GM18873 (cell line): Measurements from ENCODE around the gene PEX11B.
"Not testable (repeated sequence)": the region's sequence is repeated elsewhere in the genome, so short reads cannot be mapped to it uniquely, and the experiment has no call there.

ENCODE experiments used
- ATAC-seq: cut with Tn5 transposase; IDR thresholded peaks from one replicate; pipeline ENCODE4 v1.9.1; 2021; ENCODE audit warnings: mild to moderate bottlenecking, moderate library complexity, moderate number of reproducible peaks; ENCODE audit not compliant: unreplicated experiment, low FRiP score

Gene PEX11B

GRCh38 chr1:145953861-145954260 is 35.3 kb upstream of the PEX11B start:
- ATAC-seq: no peak

DNA sequence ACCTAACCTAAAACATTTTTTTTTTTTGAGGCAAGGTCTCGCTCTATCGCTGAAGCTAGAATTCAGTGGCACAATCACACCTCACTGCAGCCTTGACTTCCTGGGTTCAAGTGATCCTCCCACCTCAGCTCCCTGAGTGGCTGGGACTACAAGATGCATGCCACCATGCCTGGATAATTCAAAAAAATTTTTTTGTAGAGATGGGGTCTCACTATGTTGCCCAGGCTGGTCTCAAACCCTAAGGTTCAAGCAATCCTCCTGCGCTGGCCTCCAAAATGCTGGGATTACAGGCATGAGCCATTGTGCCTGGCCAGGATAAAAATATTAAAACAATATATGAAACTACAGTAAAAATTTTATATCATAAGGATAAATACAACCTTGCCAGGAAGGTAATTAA is 34.4 kb upstream of the PEX11B start:
- ATAC-seq: no peak

DNA sequence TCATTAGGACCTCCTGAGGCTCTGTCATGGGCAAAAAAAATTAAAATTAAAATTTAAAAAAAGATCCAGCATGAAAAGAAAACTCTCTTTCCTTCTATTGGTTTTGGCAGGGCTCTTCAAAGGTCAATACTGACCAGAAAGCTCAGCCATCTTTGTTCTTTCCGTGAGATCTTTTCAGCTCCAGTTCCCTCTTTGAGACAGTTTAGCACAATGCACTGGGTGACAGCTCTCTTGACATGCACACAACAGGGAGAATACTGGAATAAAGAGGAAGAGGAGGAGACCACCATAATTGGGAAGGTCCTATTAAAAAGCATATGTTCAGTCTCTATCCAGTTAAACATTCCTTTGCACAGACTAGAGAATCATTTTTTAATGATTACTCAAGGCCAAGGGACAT is 33.0 kb upstream of the PEX11B start:
- ATAC-seq: no peak

DNA sequence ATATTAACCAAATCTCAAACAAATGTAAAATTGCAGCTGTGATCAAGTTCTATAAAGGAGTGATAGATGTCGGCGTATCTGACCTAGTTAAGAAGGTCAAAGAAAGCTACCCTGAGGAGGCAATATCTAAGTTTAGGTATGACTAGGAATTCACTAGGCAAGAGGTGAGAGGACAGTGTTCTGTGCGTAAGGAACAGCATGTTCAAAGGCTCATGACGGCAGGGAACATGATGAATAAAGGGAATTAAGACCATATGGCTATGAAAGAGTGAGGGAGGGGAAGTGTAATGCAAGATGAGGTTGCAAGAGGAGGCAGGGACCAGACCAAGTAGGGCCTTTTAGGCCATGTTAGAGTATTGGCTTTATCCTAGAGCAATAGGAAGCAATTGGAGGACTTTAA is 30.7 kb upstream of the PEX11B start:
- no peak for ATAC-seq

- no peak for ATAC-seq
Measured at GRCh38 chr1:145947551-145947950, 29.0 kb upstream of the PEX11B start.

DNA sequence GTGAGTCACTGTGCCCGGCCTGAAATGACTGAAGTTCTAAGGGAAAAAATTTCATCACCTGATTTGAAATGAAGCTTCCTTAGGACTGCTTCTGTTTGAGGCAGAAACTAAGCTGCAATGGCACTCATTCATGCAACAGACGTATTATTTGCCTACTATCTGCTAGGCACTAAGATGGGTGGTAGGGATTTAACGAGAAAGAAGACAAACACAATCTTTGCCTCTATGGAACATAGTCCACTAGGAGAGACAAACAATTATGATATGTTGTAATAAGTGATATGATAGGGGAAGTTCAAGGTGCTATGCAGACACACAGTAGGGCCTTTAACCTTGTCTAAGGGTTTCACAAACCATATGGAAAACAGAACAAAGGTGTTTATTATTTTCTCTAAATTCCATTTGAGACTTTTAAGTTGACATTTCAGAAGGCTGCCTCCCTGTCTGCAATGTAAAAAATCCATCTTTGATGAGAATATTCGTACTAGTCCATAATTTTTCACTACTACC is 28.0 kb upstream of the PEX11B start:
- ATAC-seq: no peak

DNA sequence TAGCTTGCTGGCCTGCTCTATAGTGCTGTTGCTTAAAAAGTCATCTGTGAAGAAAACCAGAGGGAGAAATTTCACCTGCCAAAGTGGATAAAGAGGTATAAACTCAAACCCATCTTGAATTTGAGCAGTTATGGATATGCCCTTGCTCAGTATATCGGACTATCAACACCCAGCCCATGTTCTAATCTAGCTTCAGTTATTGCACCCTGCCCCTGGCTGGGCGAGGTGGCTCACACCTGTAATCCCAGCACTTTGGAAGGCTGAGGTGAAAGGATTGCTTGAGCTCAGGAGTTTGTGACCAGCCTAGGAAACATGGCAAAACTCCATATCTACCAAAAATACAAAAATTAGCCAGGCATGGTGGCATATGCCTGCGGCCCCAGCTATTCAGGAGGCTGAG is 26.0 kb upstream of the PEX11B start:
- ATAC-seq: no peak

DNA sequence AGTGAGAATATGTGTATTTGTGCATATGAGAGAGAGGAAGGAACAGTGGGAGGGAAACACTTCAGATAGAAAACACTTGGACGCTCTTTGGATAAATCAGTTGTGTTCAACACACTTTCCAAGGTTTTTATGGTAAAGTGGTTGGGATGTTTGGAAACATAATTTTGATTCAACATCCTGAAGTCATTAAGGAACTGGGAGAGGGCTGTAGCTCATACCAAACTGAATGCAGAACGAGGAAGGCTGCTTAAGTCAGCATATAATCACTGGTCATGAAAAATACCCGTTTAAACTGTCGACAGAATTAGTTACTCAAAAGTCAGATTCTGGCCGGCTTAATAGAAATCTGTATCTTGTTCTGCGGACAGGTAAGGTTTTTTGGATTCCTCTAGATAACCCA is 24.4 kb upstream of the PEX11B start:
- no peak for ATAC-seq

DNA sequence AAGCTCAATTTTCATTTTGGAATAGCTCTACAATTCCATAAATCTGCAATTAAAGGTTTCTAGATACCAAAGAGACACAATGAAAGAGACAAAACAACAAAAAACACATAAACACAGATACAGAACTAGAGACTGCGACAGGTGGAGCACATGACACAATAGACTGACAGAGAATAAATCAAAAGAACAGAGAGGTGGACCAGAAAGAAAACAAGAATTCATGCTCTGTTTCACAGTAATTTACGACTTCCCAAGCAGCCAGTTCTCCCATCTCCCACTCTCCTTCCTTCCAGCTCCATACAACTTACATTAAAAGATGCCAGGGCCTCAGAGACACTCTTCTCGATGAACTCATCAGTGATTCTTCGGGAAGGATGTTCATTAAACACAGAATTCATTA is 23.9 kb upstream of the PEX11B start:
- no peak for ATAC-seq

GRCh38 chr1:145937436-145937835 is 18.9 kb upstream of the PEX11B start:
- ATAC-seq: no peak

DNA sequence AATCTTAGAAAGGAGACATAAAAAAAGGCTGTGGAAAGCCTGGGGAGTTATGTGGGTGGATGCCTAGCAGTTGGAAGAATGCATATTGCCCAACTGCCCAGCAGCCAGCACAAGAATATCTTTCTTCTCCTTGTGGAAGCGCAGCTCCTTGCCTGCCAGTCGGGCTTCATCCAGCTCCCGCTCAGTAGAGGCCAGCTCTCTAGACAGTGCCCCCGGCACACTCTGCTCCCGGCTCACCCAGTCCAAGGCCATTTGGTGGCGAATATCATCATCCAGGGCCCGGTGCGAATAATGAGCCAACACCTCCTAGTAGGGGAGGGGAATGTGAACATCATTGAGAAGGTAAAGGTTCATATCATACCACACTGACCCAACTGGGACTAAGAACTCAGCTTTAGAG is 17.7 kb upstream of the PEX11B start:
- no peak for ATAC-seq

DNA sequence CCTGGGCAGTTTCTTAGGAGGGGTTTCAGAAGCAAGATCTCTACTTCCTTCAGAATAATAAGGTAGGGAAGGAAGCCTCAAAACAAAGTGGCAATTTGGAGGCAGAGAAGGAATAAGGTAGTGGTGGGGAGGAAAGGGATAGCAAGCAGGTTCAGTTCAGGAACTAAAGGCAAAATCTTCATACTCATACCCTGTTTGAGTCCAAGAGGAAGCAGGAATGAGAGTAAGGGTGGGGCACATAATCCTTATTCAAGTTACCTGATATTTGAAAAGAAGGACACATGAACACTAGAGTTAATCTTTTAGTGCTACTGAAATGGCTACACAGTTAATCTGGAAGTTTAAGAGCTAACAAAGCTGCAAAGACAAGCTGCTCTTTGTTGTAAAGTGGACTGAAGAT is 17.2 kb upstream of the PEX11B start:
- ATAC-seq: no peak

- not testable (repeated sequence) for ATAC-seq
Measured at GRCh38 chr1:145932522-145933009, 14.0 kb upstream of the PEX11B start.

GRCh38 chr1:145927916-145928643 is 9.6 kb upstream of the PEX11B start:
- ATAC-seq: no peak

DNA sequence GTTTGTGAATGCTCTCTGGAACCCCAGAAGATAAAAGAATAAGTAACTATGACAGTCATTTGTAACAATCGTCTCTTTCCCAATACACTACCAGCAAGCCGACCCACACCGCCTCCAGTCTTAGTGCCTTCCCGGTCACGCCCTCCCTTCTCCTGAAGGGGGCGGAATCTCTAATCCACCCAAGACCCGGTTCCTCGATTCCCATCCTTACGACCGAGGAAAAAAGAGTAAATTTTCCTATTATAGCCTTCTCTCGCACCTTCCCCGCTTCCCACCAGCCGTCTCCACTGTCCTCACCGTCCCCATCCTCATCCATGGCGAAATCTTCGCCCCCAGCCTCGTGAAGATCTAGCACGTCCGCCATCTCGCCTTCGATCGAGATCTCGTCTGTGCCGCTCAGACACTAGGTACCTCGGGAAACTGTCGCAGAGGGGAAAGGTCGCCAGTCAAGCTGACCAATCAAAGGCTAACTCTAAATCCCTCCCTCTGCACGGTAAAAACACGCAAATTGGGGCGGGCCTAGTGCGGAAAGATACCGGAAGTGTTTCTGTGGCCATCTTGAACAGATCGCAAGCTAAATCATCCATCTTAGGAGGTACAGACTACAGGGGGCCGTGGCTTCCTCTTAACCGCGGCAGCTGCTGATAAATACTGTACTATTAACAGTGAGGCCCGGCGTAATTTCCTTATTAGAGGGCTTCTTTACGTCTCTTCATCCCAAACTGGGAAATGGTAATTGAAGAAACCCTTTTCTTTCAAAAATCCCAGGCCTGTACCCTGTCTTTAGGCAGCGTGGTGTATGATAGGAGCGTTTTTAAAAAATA is 8.8 kb upstream of the PEX11B start, which contains the start of gene RBM8A:
Gene RBM8A, minus strand, starts transcription at position 422 of the 824 bp plus-strand sequence. Its CDS starts 58 bp downstream, at position 364.
- ATAC-seq: peak; percentile 94

DNA sequence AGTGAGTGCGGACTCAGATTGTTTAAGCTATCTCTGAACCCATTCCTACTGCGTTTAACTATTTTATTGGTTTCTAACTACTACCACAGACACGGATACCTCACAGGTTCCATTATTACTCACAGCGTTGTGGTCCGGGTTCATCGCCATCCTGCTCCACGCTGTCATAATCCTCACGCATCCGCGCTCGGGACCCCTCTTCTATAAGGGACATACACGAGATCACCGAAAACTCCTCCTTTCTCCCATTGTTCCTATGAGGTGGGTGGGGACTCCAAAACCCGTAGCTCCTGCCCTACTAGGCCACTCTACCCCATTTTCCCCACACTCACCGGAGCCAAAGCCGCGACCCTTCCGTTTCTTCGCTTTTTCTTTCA is 8.2 kb upstream of the PEX11B start:
- no peak for ATAC-seq

- no peak for ATAC-seq
Measured at GRCh38 chr1:145922266-145922665, 3.7 kb upstream of the PEX11B start.

DNA sequence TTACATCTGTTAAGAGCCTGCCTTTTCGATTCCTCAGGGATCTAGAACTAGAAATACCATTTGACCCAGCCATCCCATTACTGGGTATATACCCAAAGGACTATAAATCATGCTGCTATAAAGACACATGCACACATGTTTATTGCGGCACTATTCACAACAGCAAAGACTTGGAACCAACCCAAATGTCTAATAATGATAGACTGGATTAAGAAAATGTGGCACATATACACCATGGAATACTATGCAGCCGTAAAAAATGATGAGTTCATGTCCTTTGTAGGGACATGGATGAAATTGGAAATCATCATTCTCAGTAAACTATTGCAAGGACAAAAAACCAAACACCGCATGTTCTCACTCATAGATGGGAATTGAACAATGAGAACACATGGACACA is 1.8 kb upstream of the PEX11B start:
- ATAC-seq: not testable (repeated sequence)

- peak; percentile 9 for ATAC-seq
Measured at GRCh38 chr1:145918992-145919939, 749 bp upstream of the PEX11B start.

DNA sequence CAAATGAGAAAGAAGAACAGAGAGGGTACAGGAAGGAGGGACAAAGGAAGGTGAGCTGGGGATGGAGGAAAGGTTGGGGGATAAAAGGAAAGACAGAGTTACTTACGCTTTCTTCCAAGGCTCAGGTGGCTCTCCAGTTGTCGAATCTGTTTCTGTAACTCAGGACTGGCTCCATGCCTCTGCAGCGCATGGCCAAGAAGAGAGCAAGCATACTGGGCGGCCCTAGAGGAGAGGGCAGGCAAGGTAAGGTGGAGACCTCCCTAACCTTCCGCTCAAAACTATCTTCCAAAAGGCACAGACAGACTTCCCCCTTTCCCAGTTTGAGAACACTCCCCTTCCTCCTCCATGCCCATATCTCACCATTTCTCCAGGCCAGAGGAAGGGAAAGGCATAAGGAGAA is 922 bp downstream of the PEX11B start:
- no peak for ATAC-seq
